IMR-90 (cell line): ENCODE data around the gene NOL4L. TPM values are rescaled to one million over a fixed set of nuclear protein-coding genes. Genes with fewer than 3 reads are reported as not detected.

ENCODE experiments used
- ATAC-seq: fragments of 200-7000 bp; cut with Tn5 transposase; 2 replicates; pipeline ENCODE4 v1.9.1; 2020; ENCODE audit warnings: low read depth, mild to moderate bottlenecking, moderate library complexity
- BruUV-seq: library from RNA; stranded (reverse); fragments of 400-500 nt; replicated peaks from 2 replicates; lab custom pipeline; 2021; lab: Mats Ljungman, UMichigan
- CTCF ChIA-PET: fragments of 300-600 bp; formaldehyde crosslinking; extraction: SDS; loops from one replicate; lab custom pipeline; 2021; ENCODE audit warnings: antibody characterized with exemption; lab: Yijun Ruan, JAX
- POLR2A ChIA-PET: fragments of 300-600 bp; sonication (Branson Sonifier 250); formaldehyde crosslinking; loops from one replicate; lab custom pipeline; 2022; ENCODE audit warnings: antibody characterized with exemption; ENCODE audit not compliant: unreplicated experiment; lab: Charles Lee
- DNase-seq: peaks from one replicate; pipeline ENCODE4 v3.0.0; 2013
- H2AFZ ChIP-seq: replicated peaks from 2 replicates; pipeline ENCODE3; 2013; ENCODE audit warnings: low read length, mild to moderate bottlenecking; ENCODE audit not compliant: poor library complexity
- H2AK5ac ChIP-seq: 2 replicates; pipeline ENCODE4 v1.6.1; 2013; ENCODE audit warnings: low read depth, low read length, inconsistent platforms
- H2AK9ac ChIP-seq: replicated peaks from 2 replicates; pipeline ENCODE3; 2013; ENCODE audit warnings: mild to moderate bottlenecking, low read depth, low read length, moderate library complexity; ENCODE audit not compliant: poor library complexity
- H2BK120ac ChIP-seq: 2 replicates; pipeline ENCODE4 v1.6.1; 2013; ENCODE audit warnings: low read depth, low read length, inconsistent platforms
- H2BK15ac ChIP-seq: 3 replicates; pipeline ENCODE4 v1.6.1; 2013; ENCODE audit warnings: low read depth, low read length, inconsistent platforms
- H2BK20ac ChIP-seq: 2 replicates; pipeline ENCODE4 v1.6.1; 2013; ENCODE audit warnings: low read depth, mild to moderate bottlenecking, inconsistent platforms, low read length, moderate library complexity
- H2BK5ac ChIP-seq: 2 replicates; pipeline ENCODE4 v1.6.1; 2013; ENCODE audit warnings: mild to moderate bottlenecking, low read depth, low read length, inconsistent platforms; ENCODE audit not compliant: poor library complexity, severe bottlenecking
- H3K14ac ChIP-seq: replicated peaks from 2 replicates; pipeline ENCODE4 v1.6.1; 2013; ENCODE audit warnings: low read depth, low read length, inconsistent platforms
- H3K18ac ChIP-seq: 2 replicates; pipeline ENCODE4 v1.6.1; 2013; ENCODE audit warnings: low read depth, low read length, control low read depth
- H3K23ac ChIP-seq: 2 replicates; pipeline ENCODE4 v1.6.1; 2013; ENCODE audit warnings: low read depth, low read length, inconsistent platforms
- H3K27ac ChIP-seq: 2 replicates; pipeline ENCODE4 v1.5.1; 2013; ENCODE audit warnings: mild to moderate bottlenecking, control low read depth, low read length; ENCODE audit not compliant: insufficient read depth
- H3K27me3 ChIP-seq: 2 replicates; pipeline ENCODE4 v1.6.1; 2013; ENCODE audit warnings: low read length; ENCODE audit not compliant: control insufficient read depth, insufficient read depth
- H3K36me3 ChIP-seq: 2 replicates; pipeline ENCODE4 v1.6.1; 2013; ENCODE audit warnings: low read length, mixed read lengths; ENCODE audit not compliant: control insufficient read depth, insufficient read depth
- H3K4ac ChIP-seq: 2 replicates; pipeline ENCODE4 v1.6.1; 2013; ENCODE audit warnings: low read depth, low read length, inconsistent platforms
- H3K4me1 ChIP-seq: 2 replicates; pipeline ENCODE4 v1.6.1; 2013; ENCODE audit warnings: low read length, mixed read lengths; ENCODE audit not compliant: control insufficient read depth, insufficient read depth
- H3K4me2 ChIP-seq: 2 replicates; pipeline ENCODE4 v1.6.1; 2013; ENCODE audit warnings: low read depth, mild to moderate bottlenecking, control low read depth, low read length, moderate library complexity
- H3K4me3 ChIP-seq: 2 replicates; pipeline ENCODE4 v1.5.1; 2013; ENCODE audit warnings: low read depth, mild to moderate bottlenecking, control low read depth, low read length, moderate library complexity; ENCODE audit not compliant: insufficient read depth
- H3K56ac ChIP-seq: 2 replicates; pipeline ENCODE4 v1.6.1; 2013; ENCODE audit warnings: low read length, inconsistent platforms; ENCODE audit not compliant: insufficient read depth; ENCODE audit errors: extremely low read depth
- H3K79me1 ChIP-seq, 2 experiments: 2 replicates each; pipeline ENCODE4 v1.6.1; 2013; ENCODE audit warnings: low read length in 2 of 2, inconsistent platforms in 1 of 2, low read depth in 1 of 2
- H3K9ac ChIP-seq: 2 replicates; pipeline ENCODE4 v1.6.1; 2013; ENCODE audit warnings: low read depth, low read length, control low read depth
- H3K9me1 ChIP-seq: 2 replicates; pipeline ENCODE4 v1.6.1; 2013; ENCODE audit warnings: low read length, inconsistent platforms; ENCODE audit not compliant: insufficient read depth
- H3K9me3 ChIP-seq: 2 replicates; pipeline ENCODE4 v1.6.1; 2013; ENCODE audit warnings: low read length; ENCODE audit not compliant: control insufficient read depth, insufficient read depth
- H4K20me1 ChIP-seq: 2 replicates; pipeline ENCODE4 v1.6.1; 2013; ENCODE audit warnings: low read length, inconsistent platforms; ENCODE audit not compliant: insufficient read depth
- H4K5ac ChIP-seq: 2 replicates; pipeline ENCODE4 v1.6.1; 2013; ENCODE audit warnings: mild to moderate bottlenecking, low read depth, low read length, control low read depth
- H4K8ac ChIP-seq, 2 experiments: 2 replicates each; pipeline ENCODE4 v1.6.1; 2013; ENCODE audit warnings: low read depth in 2 of 2, low read length in 2 of 2, control low read depth in 1 of 2, inconsistent platforms in 1 of 2
- H4K91ac ChIP-seq: 2 replicates; pipeline ENCODE4 v1.6.1; 2013; ENCODE audit warnings: low read depth, low read length, inconsistent platforms; ENCODE audit not compliant: insufficient read depth
- BHLHE40 ChIP-seq: fragments of 150-350 bp; IDR thresholded peaks from 2 replicates; pipeline ENCODE4 v1.6.1; 2016; ENCODE audit warnings: mild to moderate bottlenecking, low read depth, low read length
- MAFK ChIP-seq: IDR thresholded peaks from 2 replicates; pipeline ENCODE4 v1.6.1; 2012; ENCODE audit warnings: low read depth, low read length, improper control_type of control experiment
- MAZ ChIP-seq: IDR thresholded peaks from 2 replicates; pipeline ENCODE4 v1.6.1; 2012; ENCODE audit warnings: low read depth, mild to moderate bottlenecking, low read length, improper control_type of control experiment, moderate library complexity, borderline replicate concordance
- NFE2L2 ChIP-seq: fragments of 150-350 bp; IDR thresholded peaks from 2 replicates; pipeline ENCODE4 v1.6.1; 2016; ENCODE audit warnings: low read depth, mild to moderate bottlenecking, low read length
- POLR2A ChIP-seq: IDR thresholded peaks from 2 replicates; pipeline ENCODE4 v1.6.1; 2012; ENCODE audit warnings: mild to moderate bottlenecking, low read depth, low read length
- RAD21 ChIP-seq: IDR thresholded peaks from 2 replicates; pipeline ENCODE4 v1.6.1; 2012; ENCODE audit warnings: low read length, improper control_type of control experiment
- RFX5 ChIP-seq: IDR thresholded peaks from 2 replicates; pipeline ENCODE4 v1.8.0; 2012; ENCODE audit warnings: low read depth, mild to moderate bottlenecking, low read length, moderate library complexity
- SMC3 ChIP-seq: fragments of 150-350 bp; IDR thresholded peaks from 2 replicates; pipeline ENCODE4 v1.6.1; 2016; ENCODE audit warnings: low read depth, mild to moderate bottlenecking, antibody characterized with exemption, low read length, moderate library complexity
- USF2 ChIP-seq: fragments of 150-350 bp; IDR thresholded peaks from 2 replicates; pipeline ENCODE4 v1.6.1; 2017; ENCODE audit warnings: mild to moderate bottlenecking, antibody characterized with exemption, low read length, low read depth
- WGBS, 2 experiments: methylation state at CpG; one replicate each; pipeline versions ENCODE4 v1.1.5 to v1.1.7; 2013; ENCODE audit warnings: missing lambda C conversion rate in 2 of 2; ENCODE audit not compliant: insufficient read length in 1 of 2; ENCODE audit errors: extremely low coverage in 2 of 2; 5-methylcytosine and 5-hydroxymethylcytosine counted together
- dilution Hi-C: fragments of 300-500 bp; cut with HindIII; formaldehyde crosslinking; loops from one replicate; pipeline ENCODE4 v1.14.3; 2018; ENCODE audit warnings: low sequenced_read_pairs; ENCODE audit not compliant: unreplicated experiment
- in situ Hi-C: fragments of 300-500 bp; cut with MboI; formaldehyde crosslinking; loops from 3 replicates; pipeline ENCODE4 v1.14.3; 2019; ENCODE audit warnings: low sequenced_read_pairs, inconsistent platforms, mixed read lengths
- intact Hi-C: fragments of 100-400 bp; cut with micrococcal nuclease; formaldehyde crosslinking; loops from 2 replicates; pipeline ENCODE4 v1.10.0; 2022
- polyA plus RNA-seq, 3 experiments: library from polyadenylated mRNA; depleted of rRNA; stranded (reverse); fragments of >200 nt; gene quantifications; 2 replicates each; pipeline ENCODE4 v1.2.3, GENCODE V29; 2012; ENCODE audit warnings: low replicate concordance in 1 of 3
- total RNA-seq: library from RNA; depleted of rRNA; stranded (reverse); fragments of >200 nt; gene quantifications from 2 replicates; pipeline ENCODE4 v1.2.3, GENCODE V29; 2012

The NOL4L gene
- total and polyA plus RNA-seq, 2 of the 4 experiments (the other 2 are of a cell fraction) = 4.7 to 13.3 TPM

- CTCF ChIA-PET = no interaction called here
- intact Hi-C loops = no loop called here
Measured at GRCh38 chr20:32600681-32601237, 15.6 kb upstream of the NOL4L start.

More at GRCh38 chr20:32600681-32601237, 15.6 kb upstream of the NOL4L start:
- no peaks in the 10 kb centered on the region for H3K9me3 ChIP-seq
- ATAC-seq = no peak
- no peaks in the 10 kb centered on the region for H3K36me3 ChIP-seq
- no peaks in the 10 kb centered on the region for H3K79me1 ChIP-seq
- H3K18ac ChIP-seq = no peak overlapping the region
- no peak overlapping the region for H3K23ac ChIP-seq
- H4K8ac ChIP-seq = no peak overlapping the region
- H2BK15ac ChIP-seq = no peak overlapping the region
- no peak overlapping the region for H3K27ac ChIP-seq
- POLR2A ChIA-PET = no interaction called here
- H4K20me1 ChIP-seq = no peaks in the 10 kb centered on the region
- TF ChIP-seq RAD21 = no peak
- no peak for TF ChIP-seq NFE2L2
- TF ChIP-seq POLR2A = no peak
- no peak for TF ChIP-seq MAFK
- no peak for TF ChIP-seq BHLHE40
- TF ChIP-seq RFX5 = no peak
- TF ChIP-seq USF2 = no peak
- TF ChIP-seq SMC3 = no peak
- no peak for TF ChIP-seq MAZ
- no peak overlapping the region for H4K91ac ChIP-seq
- H2BK5ac ChIP-seq = no peak overlapping the region
- H2BK20ac ChIP-seq = no peak overlapping the region
- WGBS, 2 experiments = 72% methylated on average over 2 of the region's 7 CpGs; no CpG with 5 or more reads in 1 of the 2 experiments
- no peak overlapping the region for H3K56ac ChIP-seq
- peaks cover 30% of the 10 kb centered on the region for H3K27me3 ChIP-seq
- dilution Hi-C loops = no loop called here
- no TSS peak for BruUV-seq
- no peaks in the 10 kb centered on the region for H3K4me1 ChIP-seq
- no peak for DNase-seq
- no peak overlapping the region for H3K4me3 ChIP-seq
- no peak overlapping the region for H3K9ac ChIP-seq
- no peak overlapping the region for H3K4ac ChIP-seq
- no peak overlapping the region for H3K14ac ChIP-seq
- H2AK5ac ChIP-seq = no peak overlapping the region
- no peak overlapping the region for H2BK120ac ChIP-seq
- no peak overlapping the region for H4K5ac ChIP-seq
- H3K9me1 ChIP-seq = no peaks in the 10 kb centered on the region; the same call in 1 of the 2 replicates
- H3K4me2 ChIP-seq = no peak overlapping the region
- H2AFZ ChIP-seq = no peak overlapping the region
- in situ Hi-C loops = no loop called here
- H2AK9ac ChIP-seq = no peak overlapping the region
